ENCODE results near the gene ANKRD39.

Gene ANKRD39

DNA sequence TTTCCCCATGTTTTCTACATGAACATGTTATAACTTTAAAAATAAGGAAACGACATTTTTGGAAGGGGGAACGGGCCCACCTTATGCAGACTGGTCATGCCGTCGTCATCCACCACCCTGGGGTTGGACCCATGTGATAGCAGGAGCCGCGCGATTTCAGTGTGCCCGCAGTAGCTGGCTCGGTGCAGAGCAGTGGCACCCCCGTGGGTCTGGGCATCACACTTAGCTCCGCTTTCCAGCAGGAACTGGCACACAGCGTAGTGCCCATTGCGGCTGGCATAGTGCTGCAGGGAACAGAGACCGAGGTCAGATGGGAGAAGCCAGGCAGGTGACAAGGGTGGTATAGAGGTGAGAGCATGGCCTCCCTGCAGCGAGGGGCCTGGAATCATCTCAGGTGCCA is 4.5 kb downstream of the ANKRD39 start:
- ATAC-seq (no peak), DNase-seq (no peak)

- ATAC-seq (no peak), DNase-seq (no peak)
Measured at GRCh38 chr2:96852667-96853066, 5.1 kb downstream of the ANKRD39 start.

DNA sequence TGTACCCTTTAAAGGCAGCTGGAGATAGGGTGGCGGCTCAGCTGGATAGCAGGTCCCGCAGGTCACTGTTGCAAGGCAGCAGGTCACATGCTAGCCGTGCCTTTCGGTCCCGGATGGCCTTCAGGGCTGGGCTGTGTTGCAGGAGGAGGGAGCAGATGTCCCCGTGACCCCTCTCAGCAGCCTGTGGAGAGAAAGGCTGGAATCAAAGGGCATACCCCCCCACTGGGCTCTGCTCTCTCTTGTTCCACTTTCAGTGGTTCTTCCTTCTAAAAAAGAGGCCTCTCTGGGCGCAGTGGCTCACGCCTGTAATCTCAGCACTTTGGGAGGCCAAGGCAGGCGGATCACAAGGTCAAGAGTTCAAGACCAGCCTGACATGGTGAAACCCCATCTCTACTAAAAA is 9.6 kb downstream of the ANKRD39 start:
- ATAC-seq (no peak), DNase-seq (no peak)

DNA sequence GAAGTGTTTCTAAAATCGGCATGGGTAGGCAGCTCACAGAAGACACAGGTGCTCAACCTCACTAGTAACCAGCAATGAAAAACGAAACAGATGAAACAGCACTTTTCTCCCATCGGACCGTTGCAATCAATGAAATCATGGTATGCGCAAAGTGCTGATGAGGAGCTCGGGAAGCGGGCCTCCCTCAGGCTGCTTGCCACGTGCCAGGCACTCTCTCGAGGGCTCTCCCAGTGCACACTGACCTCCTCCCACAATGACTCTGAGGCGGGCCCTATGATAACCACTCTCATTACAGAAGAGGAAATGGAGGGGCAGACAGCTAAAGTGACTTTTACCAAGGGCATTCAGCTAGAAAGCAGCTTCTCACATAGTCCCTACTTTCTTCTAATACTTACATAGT is 10.2 kb downstream of the ANKRD39 start:
- ATAC-seq (no peak), DNase-seq (no peak)

DNA sequence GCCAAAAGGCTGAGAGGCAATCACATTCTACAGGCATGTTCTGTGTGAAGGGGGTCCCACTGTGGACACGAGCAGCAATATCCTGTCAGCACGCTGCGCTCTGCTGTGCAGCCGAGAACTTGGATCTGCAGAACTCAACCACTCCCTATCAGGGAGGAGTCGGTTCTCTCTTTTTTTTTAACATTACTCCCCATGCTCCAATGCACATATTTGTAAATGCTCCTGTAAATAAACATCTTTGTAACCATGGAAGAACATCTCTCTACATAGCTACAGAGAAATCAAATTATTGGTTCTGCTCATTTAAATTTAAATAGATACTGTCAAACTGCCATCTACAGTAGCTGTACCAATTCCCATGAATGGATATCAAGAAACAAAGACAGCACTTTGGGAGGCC is 11.0 kb downstream of the ANKRD39 start:
- DNase-seq (no peak), ATAC-seq (no peak)

DNA sequence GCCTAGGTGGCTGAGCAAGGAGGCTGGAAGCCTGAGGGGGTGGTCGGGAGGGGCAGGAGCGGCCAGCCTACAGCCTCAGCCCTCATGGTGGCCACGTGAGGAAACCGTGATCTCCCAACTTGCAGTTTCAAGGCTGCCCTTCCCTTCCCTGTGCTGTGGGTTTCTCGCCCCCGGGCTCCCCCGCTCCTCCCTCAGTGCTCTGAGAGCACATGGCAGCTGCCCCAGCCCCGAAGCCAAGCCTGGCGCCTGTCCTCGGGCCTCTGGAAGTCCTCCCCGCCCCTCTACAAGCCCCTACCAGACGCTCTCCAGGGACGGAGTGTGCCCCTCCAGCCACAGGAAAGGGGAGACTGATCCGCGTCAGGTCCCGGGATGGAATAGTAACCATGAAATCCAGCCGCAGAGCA is 13.4 kb downstream of the ANKRD39 start:
- ATAC-seq, result no peak
- no peak for DNase-seq

- DNase-seq (no peak), ATAC-seq (no peak)
Measured at GRCh38 chr2:96843538-96844268, 14.1 kb downstream of the ANKRD39 start, which contains the start of gene ANKRD23. TSS of gene ANKRD23 (minus strand) at chr2:96844021. CDS start at chr2:96843992, 29 bp downstream.

GRCh38 chr2:96842600-96842999 is 15.2 kb downstream of the ANKRD39 start:
- DNase-seq (no peak), ATAC-seq (no peak)

- no peak for ATAC-seq
- DNase-seq, result no peak
Measured at GRCh38 chr2:96841701-96842495, 15.9 kb downstream of the ANKRD39 start.

- ATAC-seq (no peak), DNase-seq (no peak)
Measured at GRCh38 chr2:96839875-96840850, 17.7 kb downstream of the ANKRD39 start.

GRCh38 chr2:96839293-96839874 is 18.4 kb downstream of the ANKRD39 start:
- peak; percentile 85 for ATAC-seq
- peak; percentile 83 for DNase-seq

- no peak for DNase-seq
- ATAC-seq, result no peak
Measured at GRCh38 chr2:96838345-96839292, 19.2 kb downstream of the ANKRD39 start.

GRCh38 chr2:96837575-96837974 is 20.2 kb downstream of the ANKRD39 start:
- ATAC-seq (no peak), DNase-seq (no peak)

- DNase-seq (no peak), ATAC-seq (no peak)
Measured at GRCh38 chr2:96835830-96836229, 22.0 kb downstream of the ANKRD39 start.

DNA sequence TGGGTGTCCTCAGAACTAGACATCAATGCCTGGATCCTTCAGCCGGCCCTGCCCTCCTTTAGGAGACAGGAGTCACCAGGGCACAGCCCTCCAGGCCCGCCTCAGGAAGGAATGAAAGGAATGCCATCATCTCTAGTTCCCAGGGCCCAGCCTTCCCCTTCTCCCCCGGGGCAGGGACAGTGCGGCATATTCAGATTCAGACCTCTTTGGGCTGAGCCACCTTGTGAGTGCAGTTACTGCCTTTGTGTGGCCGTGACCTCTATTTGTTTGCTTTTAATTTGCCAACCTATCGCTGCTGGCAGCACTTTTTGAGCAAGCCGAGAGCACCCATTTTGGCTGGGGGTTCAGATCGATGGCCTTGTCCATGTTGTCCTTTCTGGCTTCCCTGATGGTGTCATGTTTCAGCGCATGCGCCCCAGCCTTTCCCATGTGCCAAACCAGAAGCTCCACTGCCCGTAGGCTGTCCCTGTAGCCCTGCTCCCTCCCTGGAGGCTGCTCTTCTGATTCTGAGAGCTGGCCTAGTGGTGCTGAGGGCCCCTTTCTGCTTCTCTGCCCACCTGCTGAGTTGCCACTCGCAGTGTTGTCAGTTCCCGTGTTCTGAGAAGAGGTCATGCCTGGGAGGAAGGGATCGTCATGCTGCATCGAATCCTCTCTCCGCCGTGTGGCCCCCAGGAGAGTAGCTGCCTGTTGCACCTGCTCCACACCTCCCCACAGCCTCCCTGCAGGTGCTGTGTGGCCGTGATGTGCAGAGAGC is 24.9 kb downstream of the ANKRD39 start:
- ATAC-seq (no peak), DNase-seq (no peak)

DNA sequence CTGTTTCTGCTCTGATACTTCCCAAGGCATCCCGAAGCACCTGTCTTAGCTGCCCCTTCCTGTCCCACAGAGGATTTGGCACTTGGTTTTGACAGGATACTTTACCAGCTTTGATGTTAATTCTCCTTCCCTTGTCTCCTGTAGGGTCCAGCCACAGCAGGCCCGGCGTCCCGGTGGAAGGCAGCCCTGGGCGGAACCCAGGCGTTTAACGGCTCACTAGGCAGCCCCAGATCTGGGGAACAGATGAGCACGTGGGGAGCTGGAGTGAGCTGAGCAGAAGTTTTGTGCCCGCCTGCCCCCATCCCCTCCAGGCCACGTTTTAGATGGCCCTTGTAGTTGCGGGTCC is 25.4 kb downstream of the ANKRD39 start:
- ATAC-seq, result no peak

GRCh38 chr2:96831679-96832078 is 26.1 kb downstream of the ANKRD39 start:
- DNase-seq, result no peak
- no peak for ATAC-seq

More for the DNA sequence above, 25.4 kb downstream of the ANKRD39 start:
- no peak for DNase-seq

DNA sequence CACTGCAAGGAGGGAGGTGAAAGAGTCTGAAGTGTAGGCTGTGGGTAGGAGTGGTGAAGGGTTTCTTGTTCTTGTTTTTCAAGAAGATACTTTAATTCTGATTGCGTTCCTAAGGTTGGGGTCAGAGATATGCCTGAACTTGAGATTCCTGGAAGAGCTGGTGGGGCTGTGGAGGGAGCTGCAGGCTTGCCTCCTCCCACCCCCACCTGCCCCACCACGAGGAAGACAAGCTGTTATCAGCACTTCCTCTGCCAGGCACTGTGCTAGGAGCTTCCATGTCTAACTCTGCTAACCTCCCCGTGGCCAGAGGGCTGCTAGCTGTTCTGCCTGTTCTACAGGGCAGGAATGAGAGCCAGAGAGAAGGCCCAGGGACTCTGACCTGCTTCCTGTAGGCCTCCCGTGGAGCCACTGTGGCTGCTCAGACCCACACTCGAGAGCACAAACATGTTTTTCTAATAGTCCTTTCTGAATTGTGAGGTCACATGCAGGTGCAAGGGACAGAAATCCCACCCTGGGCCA is 27.7 kb downstream of the ANKRD39 start:
- no peak for DNase-seq
- ATAC-seq, result no peak

GRCh38 chr2:96828874-96829273 is 28.9 kb downstream of the ANKRD39 start:
- DNase-seq, result no peak

GRCh38 chr2:96828436-96828835 is 29.4 kb downstream of the ANKRD39 start:
- DNase-seq, result no peak
- ATAC-seq, result no peak

More at GRCh38 chr2:96828874-96829273, 28.9 kb downstream of the ANKRD39 start:
- no peak for ATAC-seq

Measured in stimulated activated naive CD8-positive, alpha-beta T cell treated with anti-CD3 and anti-CD28 coated beads, Interleukin-15, Interleukin-2, amounts not matched to agents 100 U/mL and 50 U/mL, for 24 hours (primary cell).